Uterus (tissue), 4 donors: ENCODE data around the gene CNPY1. TPM values are rescaled to one million over a fixed set of nuclear protein-coding genes. Genes with fewer than 3 reads are reported as not detected.

ENCODE experiments used
- DNase-seq, 2 donors: peaks; one replicate each; pipeline ENCODE4 v3.0.0-alpha.2; 2019 to 2020
- H3K27ac ChIP-seq, 2 donors: fragments of 200-600 bp; sonication (generic); 1 replicate in 1 of 2; 2 replicates in 1 of 2; pipeline ENCODE4 v1.5.1; 2016 to 2018
- H3K27me3 ChIP-seq, 2 donors: fragments of 200-600 bp; sonication (generic); one replicate each; pipeline ENCODE4 v1.5.1; 2018 to 2019; ENCODE audit warnings: control low read depth in 1 of 2
- H3K36me3 ChIP-seq, 2 donors: fragments of 200-600 bp; sonication (generic); one replicate each; pipeline ENCODE4 v1.5.1; 2019; ENCODE audit warnings: control low read depth in 1 of 2
- H3K4me1 ChIP-seq, 2 donors: fragments of 200-600 bp; sonication (generic); one replicate each; pipeline ENCODE4 v1.5.1; 2018 to 2019; ENCODE audit warnings: control low read depth in 1 of 2
- H3K4me3 ChIP-seq, 2 donors: fragments of 200-600 bp; sonication (generic); 1 replicate in 1 of 2; 2 replicates in 1 of 2; pipeline ENCODE4 v1.5.1; 2018 to 2019; ENCODE audit warnings: mild to moderate bottlenecking in 1 of 2
- H3K9me3 ChIP-seq, 2 donors: fragments of 200-600 bp; sonication (generic); one replicate each; pipeline ENCODE4 v1.5.1; 2019; ENCODE audit warnings: control low read depth in 1 of 2
- POLR2A ChIP-seq, 2 donors: fragments of 450-650 bp; IDR thresholded peaks; one replicate each; pipeline ENCODE4 v1.6.1; 2016; ENCODE audit warnings: antibody characterized with exemption in 2 of 2, mild to moderate bottlenecking in 1 of 2, moderate library complexity in 1 of 2
- intact Hi-C: fragments of 100-400 bp; cut with DNase I; formaldehyde crosslinking; loops from one replicate; pipeline ENCODE4 v1.15.1; 2023; ENCODE audit warnings: low total_unique reads
- total RNA-seq, 4 donors: library from RNA; depleted of rRNA in 3 of 4; stranded (reverse); fragments of >200 nt in 3 of 4; gene quantifications; one replicate each; pipeline versions ENCODE4 v1.1.0 to v1.2.4, GENCODE V29; 2014 to 2023
- TF ChIP-seq, protein P1 (sequence below), 4 experiments: fragments of 200-600 bp in 2 of 4; fragments of 450-650 bp in 2 of 4; sonication (generic) in 2 of 4; IDR thresholded peaks; one replicate each; pipeline ENCODE4 v1.5.1; 2016 to 2019; ENCODE audit warnings: antibody characterized with exemption in 4 of 4, mild to moderate bottlenecking in 2 of 4, moderate library complexity in 1 of 4
- donor health status: DM: yes; HTN: yes; CAD: no.

CNPY1 gene
- total RNA-seq, 4 donors from 2014 or later = not detected

- Histone ChIP-seq H3K9me3 (no peaks in the 10 kb centered on the region), H3K27me3 (peaks cover 23 to 99% of the 10 kb centered on the region in 2 donors), H3K36me3 (no peaks in the 10 kb centered on the region), H3K27ac (no peak overlapping the region), H3K4me1 (peaks cover 0 to 9% of the 10 kb centered on the region in 2 donors), H3K4me3 (no peak overlapping the region)
- TF ChIP-seq, protein P1, sequence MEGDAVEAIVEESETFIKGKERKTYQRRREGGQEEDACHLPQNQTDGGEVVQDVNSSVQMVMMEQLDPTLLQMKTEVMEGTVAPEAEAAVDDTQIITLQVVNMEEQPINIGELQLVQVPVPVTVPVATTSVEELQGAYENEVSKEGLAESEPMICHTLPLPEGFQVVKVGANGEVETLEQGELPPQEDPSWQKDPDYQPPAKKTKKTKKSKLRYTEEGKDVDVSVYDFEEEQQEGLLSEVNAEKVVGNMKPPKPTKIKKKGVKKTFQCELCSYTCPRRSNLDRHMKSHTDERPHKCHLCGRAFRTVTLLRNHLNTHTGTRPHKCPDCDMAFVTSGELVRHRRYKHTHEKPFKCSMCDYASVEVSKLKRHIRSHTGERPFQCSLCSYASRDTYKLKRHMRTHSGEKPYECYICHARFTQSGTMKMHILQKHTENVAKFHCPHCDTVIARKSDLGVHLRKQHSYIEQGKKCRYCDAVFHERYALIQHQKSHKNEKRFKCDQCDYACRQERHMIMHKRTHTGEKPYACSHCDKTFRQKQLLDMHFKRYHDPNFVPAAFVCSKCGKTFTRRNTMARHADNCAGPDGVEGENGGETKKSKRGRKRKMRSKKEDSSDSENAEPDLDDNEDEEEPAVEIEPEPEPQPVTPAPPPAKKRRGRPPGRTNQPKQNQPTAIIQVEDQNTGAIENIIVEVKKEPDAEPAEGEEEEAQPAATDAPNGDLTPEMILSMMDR (IDR thresholded peaks at IDR 0.05) = no peak
- TF ChIP-seq POLR2A (IDR thresholded peaks at IDR 0.05) = no peak
- intact Hi-C loops = no loop called here
- no peak for DNase-seq
Measured at GRCh38 chr7:155466142-155466813, 80.1 kb downstream of the CNPY1 start.

GRCh38 chr7:155465761-155466141 lies 80.6 kb downstream of the CNPY1 start:
- H3K27ac ChIP-seq = no peak overlapping the region
- intact Hi-C loops = no loop called here
- no peak overlapping the region for H3K4me3 ChIP-seq
- TF ChIP-seq, protein P1 (IDR thresholded peaks at IDR 0.05) = no peak
- no peak for TF ChIP-seq POLR2A (IDR thresholded peaks at IDR 0.05)
- no peaks in the 10 kb centered on the region for H3K36me3 ChIP-seq
- no peaks in the 10 kb centered on the region for H3K9me3 ChIP-seq
- peaks cover 0 to 9% of the 10 kb centered on the region in 2 donors for H3K4me1 ChIP-seq
- no peak for DNase-seq
- peaks cover 24 to 99% of the 10 kb centered on the region in 2 donors for H3K27me3 ChIP-seq

GRCh38 chr7:155464948-155465739 lies 81.2 kb downstream of the CNPY1 start:
- Histone ChIP-seq H3K4me1 (peaks cover 0 to 9% of the 10 kb centered on the region in 2 donors), H3K36me3 (no peaks in the 10 kb centered on the region), H3K27ac (no peak overlapping the region), H3K9me3 (no peaks in the 10 kb centered on the region), H3K27me3 (peaks cover 29 to 99% of the 10 kb centered on the region in 2 donors), H3K4me3 (no peak overlapping the region)
- TF ChIP-seq POLR2A (IDR thresholded peaks at IDR 0.05) = no peak
- TF ChIP-seq, protein P1 (IDR thresholded peaks at IDR 0.05) = no peak
- intact Hi-C loops = no loop called here
- DNase-seq = no peak

GRCh38 chr7:155464183-155464582 lies 82.2 kb downstream of the CNPY1 start:
- H3K27me3 ChIP-seq = peaks cover 30 to 99% of the 10 kb centered on the region in 2 donors
- no peak overlapping the region for H3K4me3 ChIP-seq
- DNase-seq = no peak
- no peaks in the 10 kb centered on the region for H3K9me3 ChIP-seq
- no peaks in the 10 kb centered on the region for H3K36me3 ChIP-seq
- intact Hi-C loops = no loop called here
- no peak overlapping the region for H3K27ac ChIP-seq
- H3K4me1 ChIP-seq = peaks cover 0 to 9% of the 10 kb centered on the region in 2 donors
- TF ChIP-seq, protein P1 (IDR thresholded peaks at IDR 0.05) = no peak
- no peak for TF ChIP-seq POLR2A (IDR thresholded peaks at IDR 0.05)
